Spinal cord (tissue), 10 donors: ENCODE measurements around the gene MC2R. TPM values are rescaled to one million over a fixed set of nuclear protein-coding genes. Genes with fewer than 3 reads are reported as not detected.

Experiments
- DNase-seq, 6 donors: peaks; one replicate each; pipeline versions ENCODE4 v3.0.0 to v3.0.0-alpha.2; 2013 to 2015; ENCODE audit warnings: low spot score in 6 of 6, low read depth in 4 of 6
- H3K27ac ChIP-seq: one replicate; pipeline ENCODE4 v1.5.1; 2013; ENCODE audit warnings: low read depth, low read length, control low read depth
- H3K27me3 ChIP-seq: one replicate; pipeline ENCODE4 v1.6.1; 2013; ENCODE audit warnings: low read length; ENCODE audit not compliant: control insufficient read depth, insufficient read depth
- H3K36me3 ChIP-seq: one replicate; pipeline ENCODE4 v1.6.1; 2013; ENCODE audit warnings: low read length; ENCODE audit not compliant: control insufficient read depth, insufficient read depth
- H3K4me1 ChIP-seq: one replicate; pipeline ENCODE4 v1.6.1; 2013; ENCODE audit warnings: low read length; ENCODE audit not compliant: control insufficient read depth, insufficient read depth
- H3K4me3 ChIP-seq: one replicate; pipeline ENCODE4 v1.5.1; 2013; ENCODE audit warnings: low read depth, low read length, control low read depth
- H3K9me3 ChIP-seq: one replicate; pipeline ENCODE4 v1.6.1; 2013; ENCODE audit warnings: low read length; ENCODE audit not compliant: control insufficient read depth, insufficient read depth
- WGBS: methylation state at CpG from one replicate; pipeline ENCODE4 v1.1.5; 2013; ENCODE audit warnings: missing lambda C conversion rate; ENCODE audit not compliant: insufficient coverage; 5-methylcytosine and 5-hydroxymethylcytosine counted together
- polyA plus RNA-seq, 2 donors: library from polyadenylated mRNA; unstranded; fragments of 120-200 nt; gene quantifications; one replicate each; pipeline ENCODE4 v1.2.1, GENCODE V29; 2013; ENCODE audit not compliant: insufficient read length in 2 of 2
- total RNA-seq, 2 donors: library from RNA; depleted of rRNA in 1 of 2; stranded (reverse); fragments of 120-200 nt in 1 of 2; fragments of >200 nt in 1 of 2; gene quantifications; one replicate each; pipeline versions ENCODE4 v1.2.3 to v1.2.4, GENCODE V29; 2013 to 2014
- donor health status: healthy.

Gene MC2R
- total and polyA plus RNA-seq, 4 donors = not detected

DNA sequence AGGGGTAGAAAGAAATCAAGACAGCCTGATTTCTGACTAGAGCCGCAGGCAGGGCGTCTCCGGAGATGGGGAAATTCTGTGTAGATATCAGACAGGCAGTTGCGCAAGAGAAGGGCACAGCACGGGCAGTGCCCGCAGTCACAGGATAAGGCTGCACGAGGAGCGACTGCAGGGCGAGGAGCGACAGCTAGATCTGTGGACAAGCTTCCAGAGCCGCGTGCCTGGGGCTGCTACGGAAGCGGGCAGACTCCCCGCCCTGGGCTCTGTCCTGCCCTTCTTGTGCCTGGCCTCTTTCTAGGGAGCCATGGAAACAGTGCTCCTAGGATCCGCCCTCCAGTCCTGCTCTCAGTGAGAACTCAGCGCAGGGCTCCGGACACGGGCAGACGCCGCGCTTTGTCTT lies 78.8 kb downstream of the MC2R start:
- DNase-seq = no peak
- Histone ChIP-seq H3K36me3 (no peaks in the 10 kb centered on the region), H3K4me3 (no peak overlapping the region), H3K27me3 (no peaks in the 10 kb centered on the region), H3K9me3 (no peaks in the 10 kb centered on the region), H3K27ac (no peak overlapping the region), H3K4me1 (no peaks in the 10 kb centered on the region)
- 97% methylated on average over 22 of the region's 22 CpGs for WGBS

DNA sequence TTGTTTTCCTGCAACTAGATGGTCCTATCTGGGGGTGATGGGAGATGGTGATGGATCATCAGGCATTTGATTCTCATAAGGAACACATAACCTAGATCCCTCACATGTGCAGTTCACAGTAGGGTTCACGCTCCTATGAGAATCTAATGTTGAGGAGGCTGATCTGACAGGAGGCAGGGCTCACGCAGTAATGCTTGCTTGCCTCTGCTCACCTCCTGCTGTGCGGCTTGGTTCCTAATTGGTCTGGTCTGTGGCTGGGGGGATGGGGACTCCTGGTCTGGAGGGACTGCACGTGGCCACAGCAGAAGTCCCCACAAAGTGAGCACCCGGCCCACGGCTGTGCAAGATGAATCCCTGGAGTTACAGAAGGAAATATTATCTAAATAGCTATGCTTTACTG lies 80.1 kb downstream of the MC2R start:
- H3K9me3 ChIP-seq = no peaks in the 10 kb centered on the region
- no peaks in the 10 kb centered on the region for H3K27me3 ChIP-seq
- H3K4me1 ChIP-seq = no peaks in the 10 kb centered on the region
- no peak for DNase-seq
- no peaks in the 10 kb centered on the region for H3K36me3 ChIP-seq
- WGBS = 71% methylated on average over 2 of the region's 6 CpGs
- H3K4me3 ChIP-seq = no peak overlapping the region
- no peak overlapping the region for H3K27ac ChIP-seq

DNA sequence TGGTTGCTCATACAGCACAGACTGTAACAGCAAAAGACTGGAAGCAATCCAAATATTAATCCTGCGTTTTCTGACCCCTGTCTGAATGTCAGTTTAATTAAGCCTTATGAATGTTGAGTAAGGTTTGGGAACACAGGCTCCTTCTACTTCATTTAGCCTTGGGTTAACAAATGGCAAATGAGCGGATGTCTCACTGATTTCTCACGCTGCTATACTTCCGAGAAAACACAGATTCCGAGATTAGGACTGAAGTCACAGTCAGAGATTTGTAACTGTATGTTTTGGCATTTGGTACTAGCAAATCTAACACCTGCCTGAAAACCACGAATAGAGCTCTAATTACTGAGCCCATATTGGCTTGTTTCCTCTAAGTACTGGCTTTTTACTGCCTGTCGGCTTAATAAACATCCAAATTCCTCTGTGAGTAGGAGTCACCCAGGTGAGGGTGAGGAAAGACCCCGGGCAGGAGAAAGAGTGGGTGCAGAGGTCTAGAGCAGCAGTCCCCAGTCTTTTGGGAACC lies 80.8 kb downstream of the MC2R start:
- no peaks in the 10 kb centered on the region for H3K27me3 ChIP-seq
- no peak overlapping the region for H3K4me3 ChIP-seq
- no peaks in the 10 kb centered on the region for H3K9me3 ChIP-seq
- 47% methylated on average over 2 of the region's 8 CpGs for WGBS
- H3K36me3 ChIP-seq = no peaks in the 10 kb centered on the region
- H3K27ac ChIP-seq = no peak overlapping the region
- no peaks in the 10 kb centered on the region for H3K4me1 ChIP-seq
- DNase-seq = peak in 1 of 6 donors; percentile 49

Other genes with a start within 250 kb of the MC2R start
- 10 to 100 TPM; 22.4 to 32.6 TPM for gene FAM210A, start 189.0 kb downstream of the MC2R start, total RNA-seq
- gene FAM210A, start 189.0 kb downstream of the MC2R start, polyA plus RNA-seq = 10 to 100 TPM; 16.9 to 17.8 TPM
- gene RNMT, start 188.9 kb downstream of the MC2R start, total RNA-seq = 10 to 100 TPM; 38.8 to 52.8 TPM
- 10 to 100 TPM; 51.0 to 57.4 TPM for gene RNMT, start 188.9 kb downstream of the MC2R start, polyA plus RNA-seq
- gene MC5R, start 91.4 kb downstream of the MC2R start, total RNA-seq = under 1 TPM; 0.22 to 0.30 TPM
- under 1 TPM; 0.40 to 0.42 TPM for gene MC5R, start 91.4 kb downstream of the MC2R start, polyA plus RNA-seq
- gene ZNF519, start 216.9 kb upstream of the MC2R start, total RNA-seq = 10 to 100 TPM; 15.2 to 19.2 TPM
- 10 to 100 TPM; 12.7 to 14.8 TPM for gene ZNF519, start 216.9 kb upstream of the MC2R start, polyA plus RNA-seq